Skeletal muscle tissue (tissue), 4 donors: ENCODE measurements around the gene TAL1. TPM values are rescaled to one million over a fixed set of nuclear protein-coding genes. Genes with fewer than 3 reads are reported as not detected.
"Not testable (repeated sequence)": the region's sequence is repeated elsewhere in the genome, so short reads cannot be mapped to it uniquely, and the experiment has no call there.

Source experiments
- H3K27ac ChIP-seq: one replicate; pipeline ENCODE4 v1.7.0; 2013; ENCODE audit warnings: mild to moderate bottlenecking, low read depth, low read length, inconsistent platforms
- H3K27me3 ChIP-seq, 3 donors: one replicate each; pipeline ENCODE4 v1.7.0; 2013; ENCODE audit warnings: low read length in 3 of 3; ENCODE audit not compliant: control insufficient read depth in 3 of 3, insufficient read depth in 3 of 3
- H3K36me3 ChIP-seq, 3 donors: one replicate each; pipeline ENCODE4 v1.7.0; 2013; ENCODE audit warnings: low read length in 3 of 3; ENCODE audit not compliant: control insufficient read depth in 3 of 3, insufficient read depth in 3 of 3
- H3K4me1 ChIP-seq, 3 donors: one replicate each; pipeline ENCODE4 v1.7.0; 2013; ENCODE audit warnings: low read length in 3 of 3, mild to moderate bottlenecking in 3 of 3; ENCODE audit not compliant: control insufficient read depth in 3 of 3, insufficient read depth in 3 of 3
- H3K4me3 ChIP-seq, 3 donors: one replicate each; pipeline ENCODE4 v1.7.0; 2013; ENCODE audit warnings: low read length in 3 of 3
- H3K9ac ChIP-seq, 3 donors: one replicate each; pipeline ENCODE4 v1.7.0; 2013; ENCODE audit warnings: low read length in 3 of 3, mild to moderate bottlenecking in 3 of 3, moderate library complexity in 2 of 3, low read depth in 1 of 3
- H3K9me3 ChIP-seq, 3 donors: one replicate each; pipeline ENCODE4 v1.7.0; 2013; ENCODE audit warnings: low read length in 3 of 3; ENCODE audit not compliant: control insufficient read depth in 3 of 3
- total RNA-seq: library from RNA; depleted of rRNA; stranded (reverse); fragments of >200 nt; gene quantifications from one replicate; pipeline ENCODE4 v1.2.3, GENCODE V29; 2014
- donor health status: Osteomylitis.

The TAL1 gene
- total RNA-seq, 1 donor from 2014 or later = 3.1 TPM

GRCh38 chr1:47198214-47198613 is 33.8 kb downstream of the TAL1 start:
- no peaks in the 10 kb centered on the region for H3K36me3 ChIP-seq
- peaks cover 0 to 2% (median 0%) of the 10 kb centered on the region in 3 donors for H3K9me3 ChIP-seq
- no peak overlapping the region for H3K27ac ChIP-seq
- no peak overlapping the region for H3K4me3 ChIP-seq
- H3K9ac ChIP-seq = no peak overlapping the region
- peaks cover 0 to 13% (median 9%) of the 10 kb centered on the region in 3 donors for H3K27me3 ChIP-seq
- H3K4me1 ChIP-seq = peaks cover 0 to under 1% (median 0%) of the 10 kb centered on the region in 3 donors

GRCh38 chr1:47196622-47197021 is 35.4 kb downstream of the TAL1 start:
- H3K27me3 ChIP-seq = peaks cover 0 to 13% (median 9%) of the 10 kb centered on the region in 3 donors

GRCh38 chr1:47195981-47196380 is 36.0 kb downstream of the TAL1 start:
- peaks cover 10 to 23% (median 12%) of the 10 kb centered on the region in 3 donors for H3K4me1 ChIP-seq
- not testable (repeated sequence) for H3K9ac ChIP-seq, H3K27ac ChIP-seq, H3K4me3 ChIP-seq, H3K36me3 ChIP-seq, H3K9me3 ChIP-seq
- peaks cover 0 to 13% (median 9%) of the 10 kb centered on the region in 3 donors for H3K27me3 ChIP-seq

More at GRCh38 chr1:47196622-47197021, 35.4 kb downstream of the TAL1 start:
- Histone ChIP-seq H3K27ac (no peak overlapping the region), H3K4me3 (no peak overlapping the region), H3K36me3 (no peaks in the 10 kb centered on the region), H3K9me3 (no peaks in the 10 kb centered on the region), H3K9ac (no peak overlapping the region), H3K4me1 (peaks cover 10 to 16% (median 10%) of the 10 kb centered on the region in 3 donors)

GRCh38 chr1:47194311-47194710 is 37.7 kb downstream of the TAL1 start:
- no peaks in the 10 kb centered on the region for H3K36me3 ChIP-seq
- H3K27me3 ChIP-seq = peaks cover 0 to 10% (median 5%) of the 10 kb centered on the region in 3 donors
- no peak overlapping the region for H3K9ac ChIP-seq
- peaks cover 24 to 38% (median 26%) of the 10 kb centered on the region in 3 donors for H3K4me1 ChIP-seq
- no peak overlapping the region for H3K4me3 ChIP-seq
- no peaks in the 10 kb centered on the region for H3K9me3 ChIP-seq
- no peak overlapping the region for H3K27ac ChIP-seq

- not testable (repeated sequence) for H3K36me3 ChIP-seq, H3K4me3 ChIP-seq, H3K9ac ChIP-seq, H3K27ac ChIP-seq, H3K9me3 ChIP-seq, H3K27me3 ChIP-seq
- peaks cover 24 to 38% (median 26%) of the 10 kb centered on the region in 3 donors for H3K4me1 ChIP-seq
Measured at GRCh38 chr1:47193496-47193895, 38.5 kb downstream of the TAL1 start.

GRCh38 chr1:47192458-47193384 is 39.3 kb downstream of the TAL1 start:
- Histone ChIP-seq H3K27ac (no peak overlapping the region), H3K9ac (no peak overlapping the region), H3K9me3 (no peaks in the 10 kb centered on the region), H3K4me1 (peaks cover 24 to 38% (median 26%) of the 10 kb centered on the region in 3 donors), H3K36me3 (no peaks in the 10 kb centered on the region), H3K4me3 (peak overlapping the region in 1 of 3 donors; percentile 29), H3K27me3 (no peaks in the 10 kb centered on the region)

- Histone ChIP-seq H3K9me3 (no peaks in the 10 kb centered on the region), H3K36me3 (no peaks in the 10 kb centered on the region), H3K9ac (no peak overlapping the region), H3K4me3 (no peak overlapping the region), H3K27ac (no peak overlapping the region), H3K27me3 (no peaks in the 10 kb centered on the region), H3K4me1 (peaks cover 24 to 38% (median 26%) of the 10 kb centered on the region in 3 donors)
Measured at GRCh38 chr1:47191940-47192457, 40.0 kb downstream of the TAL1 start.

- Histone ChIP-seq H3K27me3 (no peaks in the 10 kb centered on the region), H3K9ac (peak overlapping the region; percentile 6 to 54 (median 40)), H3K36me3 (no peaks in the 10 kb centered on the region), H3K9me3 (no peaks in the 10 kb centered on the region), H3K4me1 (peaks cover 24 to 38% (median 26%) of the 10 kb centered on the region in 3 donors), H3K27ac (no peak overlapping the region), H3K4me3 (no peak overlapping the region)
Measured at GRCh38 chr1:47190857-47191256, 41.2 kb downstream of the TAL1 start.

GRCh38 chr1:47190509-47190855 is 41.5 kb downstream of the TAL1 start:
- peaks cover 24 to 38% (median 26%) of the 10 kb centered on the region in 3 donors for H3K4me1 ChIP-seq
- H3K27ac ChIP-seq = no peak overlapping the region
- no peaks in the 10 kb centered on the region for H3K36me3 ChIP-seq
- H3K27me3 ChIP-seq = no peaks in the 10 kb centered on the region
- peak overlapping the region; percentile 6 to 54 (median 40) for H3K9ac ChIP-seq
- peak overlapping the region in 1 of 3 donors; percentile 41 for H3K4me3 ChIP-seq
- no peaks in the 10 kb centered on the region for H3K9me3 ChIP-seq
